Measurements from ENCODE around the gene LCE1B.

The LCE1B gene

GRCh38 chr1:152858062-152858461 is 46.3 kb downstream of the LCE1B start:
- TF ChIP-seq CTCF (IDR thresholded peaks at IDR 0.05; ENCODE audit: low read depth, low read length), result no peak
- DNase-seq (ENCODE audit: low read depth in 2 of 2), result no peak
- no peak overlapping the region for H3K4me3 ChIP-seq (replicated peaks in 1 of 2; ENCODE audit: low read depth in 2 of 2, low read length in 2 of 2)

- no peak for TF ChIP-seq CTCF (IDR thresholded peaks at IDR 0.05; ENCODE audit: low read depth, low read length)
- no peak for DNase-seq (ENCODE audit: low read depth in 2 of 2)
- H3K4me3 ChIP-seq (replicated peaks in 1 of 2; ENCODE audit: low read depth in 2 of 2, low read length in 2 of 2), result no peak within 1 kb of the TSS
These were observed 47.9 kb downstream of the LCE1B start, which contains the start of gene LCE7A for GRCh38 chr1:152859696-152860095. Gene LCE7A, plus strand, starts transcription at chr1:152859996. Its CDS starts 702 bp downstream, at chr1:152860698.

GRCh38 chr1:152860129-152860528 is 48.4 kb downstream of the LCE1B start:
- no peak overlapping the region for H3K4me3 ChIP-seq (replicated peaks in 1 of 2; ENCODE audit: low read depth in 2 of 2, low read length in 2 of 2)
- TF ChIP-seq CTCF (IDR thresholded peaks at IDR 0.05; ENCODE audit: low read depth, low read length), result no peak
- no peak for DNase-seq (ENCODE audit: low read depth in 2 of 2)

GRCh38 chr1:152861374-152861773 is 49.6 kb downstream of the LCE1B start:
- TF ChIP-seq CTCF (IDR thresholded peaks at IDR 0.05; ENCODE audit: low read depth, low read length), result no peak
- no peak overlapping the region for H3K4me3 ChIP-seq (replicated peaks in 1 of 2; ENCODE audit: low read depth in 2 of 2, low read length in 2 of 2)
- DNase-seq (ENCODE audit: low read depth in 2 of 2), result no peak
